NB4 (cell line): Measurements from ENCODE around the gene SLC39A12.

Source experiments
- DNase-seq: peaks from one replicate; pipeline ENCODE4 v3.0.0; 2010; ENCODE audit warnings: low read depth
- H3K4me3 ChIP-seq: one replicate; pipeline ENCODE4 v1.5.1; 2011; ENCODE audit warnings: mild to moderate bottlenecking, low read depth, low read length, moderate library complexity
- CTCF ChIP-seq: IDR thresholded peaks from one replicate; pipeline ENCODE4 v1.5.1; 2012; ENCODE audit warnings: low read depth, low read length
- MAX ChIP-seq: IDR thresholded peaks from 2 replicates; pipeline ENCODE4 v1.6.1; 2011; ENCODE audit warnings: low read depth, low read length
- MYC ChIP-seq: IDR thresholded peaks from 2 replicates; pipeline ENCODE4 v1.6.1; 2011; ENCODE audit warnings: low read depth, low read length
- POLR2A ChIP-seq: IDR thresholded peaks from 2 replicates; pipeline ENCODE4 v1.6.1; 2011; ENCODE audit warnings: mild to moderate bottlenecking; ENCODE audit not compliant: insufficient read length; ENCODE audit errors: extremely low read depth

The SLC39A12 gene

GRCh38 chr10:18068401-18068800 is 116.7 kb downstream of the SLC39A12 start:
- no peak overlapping the region for H3K4me3 ChIP-seq
- TF ChIP-seq CTCF = no peak
- TF ChIP-seq POLR2A = no peak
- no peak for TF ChIP-seq MAX
- TF ChIP-seq MYC = no peak
- DNase-seq = no peak

DNA sequence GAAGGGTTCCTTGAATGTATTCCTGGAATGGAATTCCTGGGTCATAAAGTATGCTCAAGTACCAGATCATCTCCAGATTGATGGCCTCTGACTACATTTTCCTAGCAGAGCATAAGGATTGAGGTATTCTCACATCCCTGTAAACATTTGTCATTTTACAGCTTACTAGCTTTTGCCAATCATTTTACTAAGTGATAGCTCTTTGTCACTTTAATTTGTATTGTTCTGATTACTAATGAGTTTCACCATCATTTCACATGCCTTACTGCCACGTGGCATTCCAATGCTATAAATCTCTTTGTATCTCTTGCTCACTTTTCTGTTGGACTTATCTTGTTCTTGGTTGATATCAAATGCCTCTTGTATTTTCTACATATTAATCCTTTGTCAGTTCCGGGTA is 119.9 kb downstream of the SLC39A12 start:
- H3K4me3 ChIP-seq = no peak overlapping the region
- TF ChIP-seq CTCF (no peak), MYC (no peak), POLR2A (no peak), MAX (no peak)
- no peak for DNase-seq

DNA sequence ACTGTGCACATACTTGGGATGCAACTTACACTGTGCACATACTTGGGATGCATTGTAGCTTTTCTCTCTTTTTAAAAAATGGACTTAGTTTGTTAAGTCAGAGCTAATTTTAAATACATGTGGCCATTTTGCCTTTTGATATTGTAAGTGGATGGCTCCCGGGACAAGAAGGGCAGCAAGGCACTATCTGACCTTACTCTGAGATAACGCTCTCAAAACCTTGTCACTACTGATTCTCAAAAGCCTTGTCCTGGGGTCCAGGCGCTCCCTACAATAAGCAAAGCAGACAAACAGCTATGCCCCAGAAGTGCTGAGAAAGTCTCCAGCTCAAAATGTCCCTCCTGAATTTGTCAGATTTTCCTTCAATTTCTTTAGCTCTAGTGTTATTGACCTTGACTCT is 121.6 kb downstream of the SLC39A12 start:
- no peak for DNase-seq
- TF ChIP-seq CTCF = no peak
- TF ChIP-seq POLR2A = no peak
- no peak for TF ChIP-seq MYC
- TF ChIP-seq MAX = no peak
- H3K4me3 ChIP-seq = no peak overlapping the region

DNA sequence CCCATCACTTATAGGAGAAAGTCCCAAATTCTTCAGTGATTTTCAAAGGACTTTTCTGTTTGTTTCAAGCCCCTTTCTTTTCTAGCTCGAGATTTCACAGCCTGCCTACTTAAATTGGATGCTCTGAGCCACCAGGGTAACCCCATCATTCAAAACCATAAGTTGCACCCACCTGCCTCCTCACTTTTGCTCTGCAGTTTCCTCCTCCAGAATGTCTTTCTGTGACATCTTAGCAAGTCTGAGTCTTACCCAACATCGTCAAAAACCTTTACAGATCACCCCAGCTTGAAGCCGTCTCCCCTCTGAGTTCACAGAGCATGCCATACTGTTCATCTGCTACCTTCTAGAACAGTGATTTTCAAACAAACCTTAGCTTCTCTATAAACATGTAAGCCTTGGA is 124.2 kb downstream of the SLC39A12 start:
- no peak for TF ChIP-seq CTCF
- H3K4me3 ChIP-seq = no peak overlapping the region
- no peak for DNase-seq

- TF ChIP-seq MAX = no peak
- no peak for TF ChIP-seq MYC
- no peak for TF ChIP-seq CTCF
- TF ChIP-seq POLR2A = no peak
- no peak overlapping the region for H3K4me3 ChIP-seq
- no peak for DNase-seq
Observed at GRCh38 chr10:18079665-18080295, 128.1 kb downstream of the SLC39A12 start.

DNA sequence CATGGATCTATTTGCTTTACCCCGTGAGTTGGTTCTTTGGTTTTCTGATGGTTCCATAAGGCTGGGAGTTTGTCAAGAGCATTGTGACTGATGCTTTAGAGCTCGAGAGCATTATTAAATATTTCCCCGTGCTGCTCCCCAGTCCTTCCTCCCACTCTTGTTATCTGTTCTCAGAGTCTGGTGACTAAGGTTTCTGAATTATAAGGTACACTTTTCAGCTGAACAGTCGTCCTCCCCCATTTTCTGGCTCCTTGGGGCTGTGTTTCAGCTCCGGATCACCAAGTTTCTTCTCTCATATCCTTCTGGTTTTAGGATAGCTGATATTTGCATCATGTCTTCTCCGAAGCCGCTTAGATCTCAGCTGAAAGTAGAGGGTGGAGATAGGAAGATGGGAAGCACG is 130.7 kb downstream of the SLC39A12 start:
- no peak for DNase-seq
- H3K4me3 ChIP-seq = no peak overlapping the region
- TF ChIP-seq POLR2A = no peak
- TF ChIP-seq MAX = no peak
- TF ChIP-seq MYC = no peak
- no peak for TF ChIP-seq CTCF
